ENCODE data around the gene EID3. TPM values are rescaled to one million over a fixed set of nuclear protein-coding genes. Genes with fewer than 3 reads are reported as not detected.
A peak's percentile ranks its signal among the peaks of the same experiment; 100 is the strongest.

Gene EID3
- total and polyA plus RNA-seq, 2 of the 8 experiments (the other 6 are each of a cell fraction or from before 2014, with no cell fraction given): 1.2 to 2.8 TPM

DNA sequence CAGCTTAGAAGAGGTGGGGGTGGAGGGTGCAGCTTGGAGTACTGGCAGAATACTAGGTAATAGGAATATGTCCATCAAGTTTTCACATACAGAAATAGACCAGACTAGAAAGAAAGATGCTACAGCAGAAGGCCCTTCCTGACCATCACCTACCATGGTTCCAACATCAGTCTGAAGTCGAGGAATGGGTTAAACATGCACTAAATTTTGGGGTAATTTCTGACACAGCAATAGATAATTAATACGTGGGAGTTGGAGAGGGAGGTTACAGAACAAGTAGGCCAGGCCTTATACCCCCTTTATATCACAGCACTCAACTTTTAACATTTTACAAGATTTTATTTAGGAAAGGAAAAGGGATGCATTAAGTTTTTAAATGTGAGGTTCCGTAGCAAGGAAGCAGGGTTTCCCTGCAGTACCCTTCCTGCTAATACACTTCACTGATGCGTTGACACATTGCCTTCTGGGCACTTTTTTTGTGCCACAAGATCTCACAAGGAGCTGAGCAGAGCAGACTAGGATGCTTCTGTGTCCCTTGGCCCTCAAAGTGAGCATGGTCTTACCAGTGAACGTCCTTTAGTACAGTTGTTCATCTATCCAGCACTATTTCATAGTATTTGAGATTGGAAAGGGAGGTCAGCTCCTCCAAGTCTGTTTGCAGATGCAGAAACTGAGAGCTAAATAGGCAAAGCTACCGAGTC lies 50.8 kb downstream of the EID3 start:
- H4K91ac ChIP-seq (replicated peaks; ENCODE audit: insufficient read length, low read length): no peak overlapping the region
- no peak overlapping the region for H4K5ac ChIP-seq (ENCODE audit: insufficient read length, low read depth, low read length)
- H3K27me3 ChIP-seq (replicated peaks in 1 of 4; ENCODE audit: control insufficient read depth in 3 of 4, extremely low read depth in 1 of 4, insufficient read depth in 3 of 4, low read length in 3 of 4): no peaks in the 10 kb centered on the region
- H4K20me1 ChIP-seq (replicated peaks in 1 of 2; ENCODE audit: control insufficient read depth in 1 of 2, insufficient read depth in 2 of 2, low read length in 2 of 2): peaks cover 0 to 3% of the 10 kb centered on the region in 2 experiments
- H2BK20ac ChIP-seq (ENCODE audit: low read length): no peak overlapping the region
- H2BK15ac ChIP-seq (ENCODE audit: low read length): no peak overlapping the region
- H3K23me2 ChIP-seq (ENCODE audit: low read depth, low read length): no peaks in the 10 kb centered on the region
- no peak overlapping the region for H3K18ac ChIP-seq (ENCODE audit: extremely low read depth, low read length)
- no peak overlapping the region for H2AK5ac ChIP-seq (ENCODE audit: low read depth, low read length)
- no peak overlapping the region for H2AFZ ChIP-seq (ENCODE audit: low read length)
- DNase-seq (ENCODE audit: low read depth in 1 of 2, low spot score in 2 of 2) (peak in 1 of 2 experiments; percentile 34), FAIRE-seq (no peak)
- H3K4ac ChIP-seq (replicated peaks; ENCODE audit: insufficient read length, low read depth, low read length): no peak overlapping the region
- CTCF ChIA-PET (ENCODE audit: partially characterized antibody): no interaction called here
- no peak overlapping the region for H3K14ac ChIP-seq (ENCODE audit: insufficient read length)
- no peak overlapping the region for H2BK120ac ChIP-seq (replicated peaks; ENCODE audit: low read depth, low read length)
- H2BK5ac ChIP-seq (ENCODE audit: low read depth, low read length): no peak overlapping the region
- H3K79me1 ChIP-seq (ENCODE audit: low read depth, low read length): no peaks in the 10 kb centered on the region
- H3K9ac ChIP-seq (replicated peaks in 1 of 4; ENCODE audit: extremely low read depth in 1 of 4, low read depth in 3 of 4, low read length in 3 of 4): no peak overlapping the region
- no peaks in the 10 kb centered on the region for H3K9me3 ChIP-seq (ENCODE audit: insufficient read depth in 2 of 2, low read depth in 1 of 2, low read length in 1 of 2)
- POLR2A ChIA-PET (ENCODE audit: partially characterized antibody): interaction anchor here (1.5 to 3.8 kb wide), 2 partner anchors 12 to 67 kb away, joined by 3 to 10 read pairs; no protein-coding TSS in a partner anchor
- peaks cover 0 to 9% (median 3%) of the 10 kb centered on the region in 4 experiments; a peak in 2 of 8 replicates for H3K36me3 ChIP-seq (ENCODE audit: control insufficient read depth in 2 of 4, insufficient read depth in 4 of 4, low read length in 3 of 4)
- H4K8ac ChIP-seq (ENCODE audit: extremely low read depth, insufficient read depth, low read length): no peak overlapping the region
- H3K4me2 ChIP-seq (ENCODE audit: insufficient read depth in 1 of 2, low read depth in 2 of 2, low read length in 2 of 2): no peak overlapping the region
- H2BK12ac ChIP-seq (ENCODE audit: low read depth, low read length): no peak overlapping the region
- H3K79me2 ChIP-seq (ENCODE audit: control insufficient read depth in 1 of 2, insufficient read depth in 2 of 2, low read length in 2 of 2): no peaks in the 10 kb centered on the region
- peaks cover 0 to 8% (median 6%) of the 10 kb centered on the region in 4 experiments; a peak in 5 of 7 replicates for H3K4me1 ChIP-seq (replicated peaks in 1 of 4; ENCODE audit: control insufficient read depth in 3 of 4, insufficient read depth in 4 of 4, low read length in 3 of 4)
- H3K4me3 ChIP-seq (ENCODE audit: extremely low read depth in 1 of 4, insufficient read depth in 2 of 4, low read depth in 3 of 4, low read length in 4 of 4): no peak overlapping the region
- H3K56ac ChIP-seq (replicated peaks; ENCODE audit: insufficient read length, low read depth, low read length): no peak overlapping the region
- no peak overlapping the region for H3K23ac ChIP-seq (ENCODE audit: insufficient read length)
- H3K27ac ChIP-seq (ENCODE audit: low read depth, low read length): no peak overlapping the region
- 94% methylated on average over 6 of the region's 6 CpGs; no CpG with 5 or more reads in 1 of the 2 experiments for WGBS, 2 experiments (ENCODE audit: extremely low coverage in 1 of 2, insufficient coverage in 1 of 2, insufficient read length in 1 of 2, insufficient replicate concordance in 2 of 2, low coverage in 1 of 2, low lambda C conversion rate in 2 of 2, missing lambda C conversion rate in 1 of 2)
- TF ChIP-seq HDAC2 (IDR thresholded peaks at IDR 0.05; ENCODE audit: borderline replicate concordance in 1 of 2, low read depth in 2 of 2, low read length in 2 of 2) (no peak), CHD2 (IDR thresholded peaks at IDR 0.05; ENCODE audit: low read length) (no peak), RXRA (IDR thresholded peaks at IDR 0.05; ENCODE audit: insufficient read depth, low read depth, low read length) (no peak), GTF2F1 (IDR thresholded peaks at IDR 0.05; ENCODE audit: borderline replicate concordance, low read depth, low read length) (no peak), TEAD4 (IDR thresholded peaks at IDR 0.05; ENCODE audit: low read depth, low read length) (no peak), PHF8 (conservative IDR thresholded peaks at IDR 0.05; ENCODE audit: low read depth, low read length) (no peak), KDM1A (IDR thresholded peaks at IDR 0.05; ENCODE audit: borderline replicate concordance, low read length) (no peak), ASH2L (IDR thresholded peaks at IDR 0.05; ENCODE audit: low read length) (no peak), TBP (IDR thresholded peaks at IDR 0.05; ENCODE audit: low read depth, low read length) (no peak)
